ENCODE data around the gene FBXO41.

FBXO41 gene

DNA sequence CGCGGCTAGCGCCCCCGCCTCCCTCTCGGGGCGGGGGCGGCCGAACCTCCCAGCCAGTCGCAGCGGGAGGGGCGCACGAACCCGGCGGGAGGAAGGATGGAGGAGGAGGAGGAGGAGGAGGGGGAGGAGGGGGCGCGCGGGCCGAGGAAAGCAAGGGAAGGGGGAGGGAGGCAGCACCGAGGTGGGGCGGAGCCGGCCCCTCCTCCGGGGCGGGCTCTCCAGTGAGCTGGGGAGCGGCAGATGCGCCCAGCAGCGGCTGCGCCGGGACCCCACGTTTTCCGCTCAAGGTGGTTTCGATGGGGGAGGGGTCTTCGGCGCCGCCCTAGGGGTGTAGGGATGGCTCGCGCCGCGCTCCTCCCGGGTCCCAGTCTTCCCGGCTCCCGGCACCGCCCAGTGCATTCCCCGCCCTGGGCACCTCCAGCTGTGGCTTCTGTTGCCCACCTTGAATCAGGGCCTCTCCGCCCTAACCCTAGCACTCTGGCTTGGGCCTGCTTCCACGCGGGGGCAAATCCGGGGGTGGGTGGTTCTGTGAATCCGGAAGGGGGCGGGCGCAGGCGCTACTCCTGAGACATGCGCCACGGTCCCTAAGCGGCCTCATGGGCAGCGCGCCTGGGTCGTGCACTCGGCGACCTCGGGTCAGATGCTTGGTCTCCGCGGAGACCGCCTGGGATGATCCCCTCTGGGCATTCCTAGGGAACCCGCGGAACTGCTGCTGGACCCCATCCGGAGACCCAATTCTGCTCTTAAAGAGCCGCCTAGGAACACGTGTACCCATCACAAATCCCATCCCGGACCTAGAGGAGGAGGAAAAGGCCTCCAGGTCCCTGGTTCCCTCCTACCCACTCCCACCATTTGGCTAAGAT, at the start of gene FBXO41:
TSS of gene FBXO41 (minus strand) at position 183 of the 863 bp plus-strand sequence. CDS start 14,848 bp downstream, outside the sequence.
- peak; percentile 55 to 75 for DNase-seq

DNA sequence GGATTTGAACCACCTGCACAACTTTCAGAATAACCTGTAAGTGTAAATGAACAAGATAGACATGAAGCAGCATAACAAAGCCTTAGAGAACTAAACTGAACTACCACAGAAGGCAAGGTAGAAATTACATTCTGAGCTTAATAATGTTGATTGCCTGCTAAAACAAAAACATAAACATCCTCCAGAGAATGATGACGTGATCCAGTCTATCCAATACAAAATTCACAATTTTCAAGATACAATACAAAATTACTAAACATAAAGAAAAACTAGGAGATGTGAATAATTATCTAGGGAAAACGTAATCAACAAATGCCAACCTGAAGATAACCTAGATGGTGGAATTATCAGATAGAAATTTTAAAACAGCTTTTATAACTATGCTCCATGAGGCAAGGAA, 49.8 kb upstream of the FBXO41 start:
- no peak for DNase-seq

GRCh38 chr2:73333564-73333963, 49.3 kb upstream of the FBXO41 start:
- no peak for DNase-seq

DNA sequence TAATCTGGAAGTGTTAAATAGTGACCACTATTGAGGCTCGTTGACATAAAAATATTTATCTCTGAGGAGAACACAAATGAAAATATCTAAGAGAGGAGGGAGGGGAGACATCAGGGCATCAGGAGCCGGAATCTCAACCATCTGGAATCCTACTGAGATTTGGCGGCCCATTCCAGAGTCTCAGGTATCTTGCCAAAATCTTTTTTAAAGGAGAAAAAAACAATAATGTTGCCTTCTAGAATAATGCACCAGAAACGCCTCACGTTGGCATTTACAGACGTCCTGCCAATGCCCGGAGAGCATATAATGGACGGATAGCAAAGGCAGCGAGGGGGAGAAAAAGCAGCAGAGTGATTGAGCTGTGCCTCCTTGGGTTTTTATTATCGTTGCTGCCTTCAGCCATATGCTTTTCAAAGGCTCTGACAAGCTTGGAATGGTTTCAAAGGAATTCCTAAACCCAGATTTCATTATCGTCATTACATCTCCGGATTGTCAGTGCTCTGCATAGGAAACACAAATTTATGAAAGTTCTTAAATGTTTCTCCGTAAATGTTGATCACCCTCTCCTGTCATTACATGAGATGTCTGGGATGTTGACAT, 39.9 kb upstream of the FBXO41 start:
- no peak for DNase-seq

DNA sequence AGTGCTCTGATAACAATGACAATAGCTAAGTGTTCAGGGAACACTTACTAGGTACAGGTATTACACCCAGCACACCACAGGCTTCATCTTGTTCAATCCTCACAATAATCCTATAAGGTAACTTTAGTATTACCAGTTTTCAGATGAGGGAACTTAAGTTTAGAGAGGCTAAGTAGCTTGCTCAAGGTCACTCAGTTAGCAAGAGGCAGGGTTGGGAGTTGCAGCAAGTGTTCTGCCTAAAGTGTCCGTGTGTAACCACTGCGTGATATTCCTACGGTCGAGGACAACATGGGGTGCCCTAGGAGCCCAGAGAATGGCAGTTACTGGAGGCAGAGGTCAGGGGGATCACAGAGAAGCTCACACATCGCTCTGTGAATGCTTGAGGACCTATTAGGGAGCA, 39.3 kb upstream of the FBXO41 start:
- no peak for DNase-seq

DNA sequence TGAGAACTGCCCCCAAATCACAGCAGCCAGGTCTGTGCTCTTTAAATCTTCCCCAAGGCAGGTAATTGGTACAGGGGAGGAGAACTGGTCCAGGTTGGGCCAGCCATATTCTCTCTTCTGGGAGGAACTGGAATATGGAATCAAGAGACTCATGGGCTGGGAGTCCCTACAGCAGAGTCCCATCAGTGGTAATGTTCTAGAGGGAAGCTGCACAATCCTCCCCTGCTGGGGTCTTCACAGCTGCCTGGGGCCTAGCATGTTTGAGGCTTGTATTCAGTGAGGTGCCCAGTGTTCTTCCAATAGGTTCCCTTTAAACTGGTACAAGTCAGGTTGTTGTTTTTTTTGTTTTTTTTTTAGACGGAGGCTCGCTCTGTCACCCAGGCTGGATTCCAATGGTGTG, 30.2 kb upstream of the FBXO41 start:
- DNase-seq, result no peak

DNA sequence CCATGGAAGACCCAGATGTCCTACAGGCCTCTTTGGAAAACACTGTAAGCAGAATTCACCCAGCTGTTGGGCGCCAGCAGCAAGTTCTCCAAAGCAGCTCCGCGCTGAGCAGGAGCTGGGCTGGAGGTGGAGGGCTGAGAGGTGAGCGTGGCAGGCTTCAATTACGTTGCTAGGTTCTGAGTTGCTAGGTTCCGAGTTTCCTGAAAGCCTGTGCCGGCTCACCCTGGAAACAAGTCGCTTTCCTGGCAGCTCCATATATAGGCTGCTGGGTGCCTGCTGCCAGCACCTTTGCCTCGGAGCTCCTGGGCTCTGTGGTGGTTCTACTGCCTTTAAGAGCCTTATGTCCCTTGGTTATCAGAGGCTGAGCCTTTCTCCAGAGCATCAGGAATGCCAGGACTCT, 23.4 kb upstream of the FBXO41 start:
- no peak for DNase-seq

- no peak for DNase-seq
These were observed 17.4 kb upstream of the FBXO41 start for GRCh38 chr2:73301636-73302035.

- no peak for DNase-seq
These were observed 16.6 kb upstream of the FBXO41 start for GRCh38 chr2:73300926-73301325.

DNA sequence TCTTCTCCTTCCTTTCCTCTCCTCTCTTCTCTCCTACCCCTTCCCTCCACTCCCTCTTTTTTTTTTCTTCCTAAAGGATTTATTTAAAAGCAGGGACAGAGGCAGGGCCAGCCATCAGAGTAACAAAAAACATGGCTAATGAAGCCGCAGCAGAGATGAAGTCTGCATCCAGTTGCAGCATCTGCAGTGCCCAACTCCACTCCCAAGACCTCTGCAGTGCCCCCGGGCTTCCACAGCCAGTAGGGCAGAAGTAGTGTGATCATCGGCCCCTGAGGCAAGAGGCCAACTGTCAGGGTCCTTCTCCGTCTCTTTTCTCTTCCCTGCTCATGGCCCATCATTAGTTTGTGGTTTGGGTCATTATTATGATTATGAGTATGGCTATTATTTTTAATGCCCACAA, 13.3 kb upstream of the FBXO41 start:
- DNase-seq, result no peak

DNA sequence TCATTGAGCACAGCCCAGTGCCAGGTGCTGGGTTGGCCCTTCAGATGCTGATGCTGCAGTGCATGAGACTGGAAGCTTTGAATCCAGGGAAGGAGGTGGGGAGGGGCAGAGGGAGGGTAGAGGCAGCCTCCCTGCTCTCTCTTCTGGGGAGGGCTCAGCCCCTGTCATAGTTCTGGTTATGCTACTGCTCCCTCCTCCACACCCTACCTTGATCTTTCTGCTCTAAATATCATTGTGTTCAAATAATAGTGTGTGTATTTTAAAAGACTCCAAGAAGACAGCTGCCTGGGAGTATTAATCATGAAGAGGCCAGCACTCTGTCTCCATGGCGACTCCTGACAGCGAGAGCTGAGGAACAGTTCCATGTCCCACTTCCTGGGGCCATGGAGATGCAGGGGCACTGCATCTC, 12.9 kb upstream of the FBXO41 start:
- no peak for DNase-seq

GRCh38 chr2:73295751-73296400, 11.6 kb upstream of the FBXO41 start:
- DNase-seq, result no peak

DNA sequence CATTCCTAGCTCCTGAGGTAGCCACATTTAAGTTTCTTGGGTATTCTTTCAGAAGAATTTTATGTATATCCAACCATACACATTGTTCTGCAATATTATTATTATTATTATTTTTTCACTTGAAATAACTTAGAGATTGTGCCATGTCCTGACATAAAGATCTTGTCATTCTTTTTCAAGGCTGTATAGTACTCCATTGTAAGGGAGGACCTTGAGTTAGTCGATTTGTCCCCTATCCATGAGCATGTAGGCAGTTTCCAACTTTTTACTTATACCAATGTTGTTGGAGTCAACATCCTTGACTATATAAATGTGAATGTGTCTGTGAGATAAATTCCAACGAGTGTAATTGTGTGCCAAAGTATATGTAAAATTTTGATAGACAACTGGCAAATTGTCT, 10.0 kb upstream of the FBXO41 start:
- DNase-seq, result no peak

DNA sequence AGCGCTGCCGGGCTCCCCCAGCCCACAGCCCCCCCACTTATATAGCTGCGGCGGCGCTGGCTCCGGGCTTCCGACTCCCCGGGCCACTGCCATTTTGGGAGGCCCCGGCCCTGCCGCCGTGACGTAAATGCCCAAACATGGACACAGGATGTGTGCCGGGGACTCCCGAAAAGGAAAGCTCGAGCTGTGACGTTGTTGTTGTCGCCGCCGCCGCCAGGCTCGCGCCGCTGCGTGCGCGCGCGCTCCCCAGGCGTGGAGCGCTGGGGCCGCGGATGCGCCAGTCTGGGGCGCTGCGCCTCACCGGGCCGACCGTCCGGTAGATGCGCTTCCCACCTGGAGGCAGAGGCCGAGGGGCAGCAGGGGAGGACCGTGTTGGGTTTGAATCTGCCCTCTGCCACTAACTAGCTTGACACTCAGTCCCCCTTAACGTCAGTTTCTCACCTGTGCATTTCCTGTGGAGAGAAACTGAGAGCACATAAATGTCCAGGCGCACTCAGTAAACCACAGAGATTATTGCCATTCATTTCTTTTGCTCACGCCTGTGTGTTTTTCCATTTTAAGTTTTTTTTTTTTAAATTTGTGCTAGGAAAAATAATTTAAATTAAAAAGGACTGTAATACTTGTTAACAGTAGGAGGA, 9.4 kb upstream of the FBXO41 start, which contains the start of gene EGR4:
TSS of gene EGR4 (minus strand) at position 15 of the 638 bp plus-strand sequence. CDS start 231 bp downstream, outside the sequence.
- DNase-seq, result peak; percentile 91 to 95

DNA sequence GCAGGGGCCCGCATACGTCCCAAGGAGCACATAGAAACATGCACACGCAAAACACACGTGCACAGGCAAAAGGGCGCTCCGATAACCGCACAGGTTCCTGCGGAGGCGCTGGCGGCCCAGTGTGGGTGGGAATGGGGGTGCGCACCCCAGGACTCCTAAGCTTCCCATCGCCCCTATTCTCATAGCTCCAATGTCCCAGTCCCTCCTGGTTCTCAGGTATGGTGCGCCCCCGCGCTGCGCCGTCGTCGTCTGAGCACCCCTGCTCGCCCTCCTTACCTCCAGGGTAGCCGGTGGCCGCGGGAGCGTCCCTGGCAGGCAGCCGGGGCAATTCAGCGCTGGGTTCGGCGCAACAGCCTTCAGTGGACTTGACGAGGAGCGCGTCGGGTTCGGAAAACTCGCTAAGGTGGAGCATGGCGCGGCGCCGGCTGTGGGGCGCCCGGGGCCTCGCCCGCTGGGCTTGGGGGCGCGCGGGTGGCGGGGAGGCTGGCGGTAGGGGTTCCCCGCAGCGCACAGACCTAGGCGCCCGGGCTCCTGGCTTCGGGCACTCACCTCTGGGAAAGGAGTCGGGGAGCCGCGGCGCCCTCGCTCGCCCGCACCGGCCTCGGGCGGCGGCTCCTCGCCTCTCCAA, 8.7 kb upstream of the FBXO41 start:
- DNase-seq, result peak in 1 of 2 donors; percentile 16

DNA sequence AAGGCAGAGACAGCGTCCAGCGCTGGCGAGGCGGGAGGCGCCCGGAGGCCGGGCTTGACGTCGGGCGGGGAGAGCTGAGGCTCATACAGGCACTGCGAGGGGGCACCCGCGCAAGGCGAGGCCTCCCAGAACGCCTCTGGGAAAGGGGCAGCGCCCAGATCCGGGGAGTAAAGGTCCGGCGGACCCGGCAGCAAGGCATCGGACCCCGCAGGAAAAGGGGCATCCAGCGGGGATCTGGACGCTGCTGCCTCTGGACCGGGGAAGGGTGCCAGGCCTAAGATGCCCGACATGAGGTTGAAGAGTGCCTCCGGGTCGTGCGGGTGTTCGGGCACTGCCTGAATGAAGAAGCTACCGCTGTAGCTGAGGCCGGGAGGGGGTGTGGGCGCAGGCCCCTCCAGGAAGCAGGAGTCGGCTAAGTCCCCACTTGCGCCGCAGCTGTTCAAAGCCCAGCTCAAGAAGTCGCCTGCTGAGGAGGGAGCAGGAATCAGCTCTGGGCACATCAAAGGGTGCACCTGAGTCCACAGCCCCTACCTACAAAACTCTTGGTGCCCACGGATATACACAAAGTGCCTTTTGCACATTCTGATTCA, 8.1 kb upstream of the FBXO41 start:
- DNase-seq, result no peak

DNA sequence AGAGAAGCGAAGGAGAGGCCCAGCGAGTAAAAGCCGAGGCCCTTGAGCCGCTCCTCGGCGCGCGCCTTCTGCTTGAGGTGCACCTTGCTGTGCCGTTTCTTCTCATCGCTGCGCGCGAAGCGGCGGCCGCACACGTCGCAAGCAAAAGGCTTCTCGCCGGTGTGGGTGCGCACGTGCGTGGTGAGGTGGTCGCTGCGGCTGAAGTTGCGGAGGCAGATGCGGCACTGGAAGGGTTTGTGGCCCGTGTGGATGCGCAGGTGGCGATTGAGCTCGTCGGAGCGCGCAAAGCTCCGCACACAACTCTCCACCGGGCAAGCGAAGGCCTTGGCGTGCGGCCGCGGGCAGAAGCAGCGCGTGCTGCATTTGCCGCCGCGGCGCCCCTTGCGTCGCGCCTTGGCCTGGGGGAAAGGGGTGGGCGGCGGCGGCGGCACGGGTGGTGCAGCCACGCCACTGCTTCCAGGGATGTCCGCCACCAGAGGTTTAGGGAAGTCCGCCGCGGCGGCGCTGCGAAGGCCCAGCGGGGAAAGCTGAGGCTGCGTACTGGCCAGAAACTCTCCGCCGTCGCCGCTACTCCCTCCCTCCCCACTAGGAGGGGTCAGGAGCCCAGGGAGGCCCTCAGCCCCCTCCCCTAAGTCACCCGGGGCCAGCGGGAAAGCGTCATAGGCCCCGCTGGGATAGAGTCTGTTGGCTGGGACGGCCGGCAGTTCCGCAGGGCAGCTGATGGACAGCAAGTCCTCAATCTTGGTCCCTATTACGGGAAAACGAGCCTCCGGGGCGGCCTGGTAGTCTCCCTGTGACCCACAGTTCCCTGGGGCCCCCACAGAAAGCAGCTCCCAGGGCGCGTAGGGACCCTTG, 7.4 kb upstream of the FBXO41 start:
- DNase-seq, result no peak

DNA sequence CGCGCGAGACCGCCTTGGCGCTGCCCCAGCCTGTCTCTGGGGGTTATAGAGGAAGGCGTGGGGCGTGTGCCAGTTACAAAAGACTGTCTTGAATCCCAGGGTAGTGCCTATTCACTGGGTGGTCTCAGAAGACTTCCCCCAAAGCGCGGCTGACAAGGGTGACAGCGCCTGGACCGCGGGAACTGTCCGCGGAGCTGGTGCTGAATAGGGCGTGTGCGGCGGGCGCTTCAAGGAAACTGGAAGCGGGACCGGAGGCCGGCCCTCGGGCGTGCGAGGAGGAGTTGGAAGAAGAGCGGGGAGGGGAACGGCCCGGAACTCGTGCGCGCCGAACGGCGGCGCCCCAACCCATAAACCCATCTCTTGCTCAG, 6.8 kb upstream of the FBXO41 start:
- peak; percentile 40 to 62 for DNase-seq

GRCh38 chr2:73290049-73290839, 6.0 kb upstream of the FBXO41 start:
- peak; percentile 41 to 68 for DNase-seq

- DNase-seq, result no peak
These were observed 5.0 kb upstream of the FBXO41 start for GRCh38 chr2:73289304-73289703.

Measured in CD4-positive, alpha-beta T cell treated with Interferon alpha-2 for 1 hour (primary cell).